HG02870 (cell line): ENCODE measurements around the gene PHKB.
A peak's percentile ranks its signal among the peaks of the same experiment; 100 is the strongest.
"Not testable (repeated sequence)": the region's sequence is repeated elsewhere in the genome, so short reads cannot be mapped to it uniquely, and the experiment has no call there.

ENCODE experiments used
- ATAC-seq: cut with Tn5 transposase; IDR thresholded peaks from one replicate; pipeline ENCODE4 v1.9.1; 2021; ENCODE audit warnings: mild to moderate bottlenecking, moderate library complexity; ENCODE audit not compliant: unreplicated experiment

Gene PHKB

GRCh38 chr16:47499700-47500264 lies 38.7 kb downstream of the PHKB start:
- ATAC-seq, result no peak

GRCh38 chr16:47503936-47504335 lies 42.8 kb downstream of the PHKB start:
- ATAC-seq, result no peak

- ATAC-seq, result no peak
These were observed 43.5 kb downstream of the PHKB start for GRCh38 chr16:47504599-47504998.

DNA sequence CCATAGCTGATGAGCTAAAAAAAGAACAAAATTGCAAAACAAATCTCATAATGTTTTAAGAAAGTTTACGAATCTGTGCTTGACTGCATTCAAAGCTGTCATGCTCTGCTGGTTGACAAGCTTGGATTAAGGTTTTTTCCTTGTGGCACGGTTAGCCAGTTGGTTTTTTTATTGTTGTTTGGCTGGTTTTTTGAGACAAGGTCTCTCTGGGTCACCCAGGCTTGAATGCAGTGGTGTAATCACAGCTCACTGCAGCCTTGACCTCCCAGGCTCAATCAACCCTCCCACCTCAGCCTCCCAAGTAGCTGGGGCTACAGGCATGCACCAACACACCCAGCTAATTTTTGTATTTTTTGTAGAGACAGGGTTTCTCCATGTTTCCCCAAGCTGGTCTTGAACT lies 45.7 kb downstream of the PHKB start:
- ATAC-seq, result no peak

- ATAC-seq, result no peak
These were observed 46.6 kb downstream of the PHKB start for GRCh38 chr16:47507701-47508100.

GRCh38 chr16:47511882-47512281 lies 50.8 kb downstream of the PHKB start:
- ATAC-seq, result no peak

DNA sequence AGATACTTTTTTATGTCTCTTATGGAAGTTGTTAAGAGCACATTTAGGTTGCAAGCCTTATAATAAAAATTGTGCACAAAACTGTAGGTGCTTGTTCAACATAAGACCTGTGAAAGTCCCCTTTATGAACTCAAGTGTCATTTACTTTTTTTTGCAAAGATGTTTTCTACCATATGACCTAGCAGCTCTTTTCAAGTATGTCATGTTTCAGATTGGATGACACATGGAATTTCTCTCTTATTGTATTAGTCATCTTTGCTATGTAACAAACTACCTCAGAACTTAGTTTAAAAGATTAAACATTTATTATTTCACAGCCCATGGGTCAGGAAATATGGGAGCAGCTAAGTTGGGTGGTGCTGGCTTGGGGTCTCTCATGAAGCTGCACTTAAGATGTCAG lies 57.9 kb downstream of the PHKB start:
- no peak for ATAC-seq

DNA sequence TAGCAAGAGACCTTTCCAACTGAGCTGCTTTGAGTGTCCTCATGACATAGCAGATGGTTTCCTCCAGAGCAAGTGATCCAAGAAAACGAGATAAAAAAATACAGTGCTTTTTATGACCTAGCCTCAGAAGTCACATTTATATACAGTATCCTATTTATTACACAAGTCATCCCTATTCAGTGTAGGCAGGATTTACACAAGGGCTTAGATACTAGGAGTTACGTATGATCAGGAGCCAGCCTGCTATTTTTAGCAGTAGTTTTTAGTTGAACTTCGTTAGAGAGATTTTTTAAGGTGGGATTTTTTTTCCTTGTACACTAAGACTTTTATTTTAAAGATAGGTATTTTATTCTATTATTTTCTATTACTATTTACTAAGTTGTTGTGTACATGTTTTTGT lies 58.4 kb downstream of the PHKB start:
- no peak for ATAC-seq

DNA sequence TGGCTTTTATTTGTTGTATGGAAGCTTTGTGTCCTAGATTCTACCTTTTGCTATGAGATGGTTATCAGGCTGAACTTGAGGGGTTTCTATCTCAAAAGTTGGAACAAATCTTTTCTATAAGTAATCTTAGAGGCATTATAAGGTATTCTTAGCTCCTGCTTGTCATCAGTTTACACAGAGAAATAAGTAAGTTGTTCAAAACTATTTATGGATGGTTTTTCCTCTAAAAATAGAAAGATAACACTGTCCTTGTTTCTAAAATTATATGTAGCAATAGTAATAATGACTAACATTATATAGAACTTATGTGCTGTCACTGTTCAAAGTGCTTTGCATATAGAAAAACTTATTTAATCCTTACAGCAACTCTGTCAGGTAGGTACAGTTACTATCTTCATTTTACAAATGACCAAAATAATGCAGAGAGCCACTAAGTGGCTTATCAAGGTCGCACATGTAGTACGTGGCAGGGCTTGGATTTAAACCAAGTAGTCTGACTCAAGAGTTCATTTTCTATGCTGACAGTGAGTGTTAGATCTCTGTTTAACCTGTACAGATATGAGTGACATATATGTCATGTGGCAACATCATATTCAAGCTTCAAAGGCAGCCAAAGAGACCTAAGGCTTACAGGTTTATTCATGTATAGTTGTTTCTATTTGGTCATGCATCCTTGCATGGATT lies 59.0 kb downstream of the PHKB start:
- ATAC-seq, result no peak

GRCh38 chr16:47523342-47524006 lies 62.3 kb downstream of the PHKB start:
- ATAC-seq, result peak; percentile 100

- no peak for ATAC-seq
These were observed 62.9 kb downstream of the PHKB start for GRCh38 chr16:47524007-47524405.

DNA sequence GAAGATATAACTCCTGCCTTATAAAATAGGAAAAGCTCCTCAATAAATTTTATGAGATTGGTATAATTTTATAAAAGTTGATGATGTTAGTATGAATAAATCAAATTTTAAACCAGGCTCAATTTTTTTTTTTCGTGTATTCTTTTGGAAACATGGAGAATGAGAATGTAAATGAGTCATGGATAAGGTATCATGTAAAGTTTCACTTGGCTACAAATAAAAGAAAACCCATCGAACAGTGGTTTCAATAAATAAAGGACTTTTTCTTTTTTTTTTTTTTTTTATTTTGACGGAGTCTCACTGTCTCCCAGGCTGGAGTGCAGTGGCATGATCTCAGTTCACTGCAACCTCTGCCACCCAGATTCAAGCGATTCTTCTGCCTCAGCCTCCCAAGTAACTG lies 67.3 kb downstream of the PHKB start:
- no peak for ATAC-seq

DNA sequence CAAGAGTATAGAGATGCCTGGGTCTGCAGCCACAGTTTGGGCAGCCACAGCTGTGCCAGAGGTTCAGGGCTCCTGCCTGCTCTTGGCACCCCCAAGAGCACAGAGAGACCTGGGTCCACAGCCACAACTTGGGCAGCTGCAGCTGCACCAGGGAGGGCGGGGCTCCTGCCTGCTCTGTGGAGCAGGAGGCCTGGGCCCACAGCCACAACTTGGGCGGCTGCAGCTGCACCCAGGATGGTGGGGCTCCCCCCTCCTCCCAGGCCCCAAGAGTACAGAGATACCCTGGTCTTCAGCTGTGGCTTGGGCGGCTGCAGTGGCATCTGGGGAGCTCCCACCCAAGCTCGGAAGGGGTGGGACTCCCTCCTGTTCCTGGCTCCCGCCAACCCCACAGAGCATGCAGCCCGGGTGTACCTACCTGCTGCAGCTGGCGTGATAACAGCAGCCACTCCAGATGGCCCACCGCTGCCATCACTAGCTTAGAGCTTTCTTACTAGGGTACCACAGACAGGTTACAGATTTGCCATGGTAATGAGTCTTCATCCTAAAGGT lies 72.7 kb downstream of the PHKB start:
- no peak for ATAC-seq

GRCh38 chr16:47538472-47538871 lies 77.3 kb downstream of the PHKB start:
- no peak for ATAC-seq

DNA sequence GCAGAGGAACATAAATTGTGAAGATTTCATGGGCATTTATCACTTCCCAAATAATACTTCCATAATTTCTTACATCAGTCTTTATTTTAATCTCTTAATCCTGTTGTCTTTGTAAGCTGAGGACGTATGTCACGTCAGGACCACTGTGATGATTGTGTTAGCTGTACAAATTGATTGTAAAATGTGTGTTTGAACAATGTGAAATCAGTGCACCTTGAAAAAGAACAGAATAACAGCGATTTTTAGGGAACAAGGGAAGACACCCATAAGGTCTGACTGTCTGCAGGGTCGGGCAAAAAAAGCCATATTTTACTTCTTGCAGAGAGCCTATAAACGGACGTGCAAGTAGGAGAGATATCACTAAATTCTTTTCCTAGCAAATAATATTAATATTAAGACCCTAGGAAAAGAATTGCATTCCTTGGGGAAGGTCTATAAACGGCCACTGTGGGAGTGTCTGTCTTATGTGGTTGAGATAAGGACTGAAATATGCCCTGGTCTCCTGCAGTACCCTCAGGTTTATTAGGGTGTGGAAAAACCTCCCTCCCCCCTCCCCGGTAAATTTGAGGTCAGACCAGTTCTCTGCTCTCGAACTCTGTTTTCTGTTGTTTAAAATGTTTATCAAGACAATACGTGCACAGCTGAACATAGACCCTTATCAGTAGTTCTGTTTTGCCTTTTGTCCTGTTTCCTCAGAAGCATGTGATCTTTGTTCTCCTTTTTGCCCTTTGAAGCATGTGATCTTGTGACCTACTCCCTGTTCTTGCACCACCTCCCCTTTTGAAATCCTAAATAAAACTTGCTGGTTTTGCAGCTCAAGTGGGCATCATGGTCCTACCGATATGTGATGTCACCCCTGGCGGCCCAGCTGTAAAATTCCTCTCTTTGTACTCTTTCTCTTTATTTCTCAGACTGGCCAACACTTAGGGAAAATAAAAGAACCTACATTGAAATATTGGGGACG lies 78.9 kb downstream of the PHKB start:
- ATAC-seq, result not testable (repeated sequence)

- ATAC-seq, result not testable (repeated sequence)
These were observed 80.0 kb downstream of the PHKB start for GRCh38 chr16:47541135-47541534.

GRCh38 chr16:47544255-47544654 lies 83.1 kb downstream of the PHKB start:
- ATAC-seq, result not testable (repeated sequence)

DNA sequence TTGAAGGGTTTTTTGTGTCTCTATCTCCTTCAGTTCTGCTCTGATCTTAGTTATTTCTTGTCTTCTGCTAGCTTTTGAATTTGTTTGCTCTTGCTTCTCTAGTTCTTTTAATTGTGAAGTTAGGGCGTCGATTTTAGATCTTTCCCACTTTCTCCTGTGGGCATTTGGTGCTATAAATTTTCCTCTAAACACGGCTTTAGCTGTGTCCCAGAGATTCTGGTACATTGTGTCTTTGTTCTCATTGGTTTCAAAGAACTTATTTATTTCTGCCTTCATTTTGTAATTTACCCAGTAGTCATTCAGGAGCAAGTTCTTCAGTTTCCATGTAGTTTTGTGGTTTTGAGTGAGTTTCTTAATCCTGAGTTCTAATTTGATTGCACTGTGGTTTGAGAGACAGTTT lies 90.1 kb downstream of the PHKB start:
- ATAC-seq, result not testable (repeated sequence)

DNA sequence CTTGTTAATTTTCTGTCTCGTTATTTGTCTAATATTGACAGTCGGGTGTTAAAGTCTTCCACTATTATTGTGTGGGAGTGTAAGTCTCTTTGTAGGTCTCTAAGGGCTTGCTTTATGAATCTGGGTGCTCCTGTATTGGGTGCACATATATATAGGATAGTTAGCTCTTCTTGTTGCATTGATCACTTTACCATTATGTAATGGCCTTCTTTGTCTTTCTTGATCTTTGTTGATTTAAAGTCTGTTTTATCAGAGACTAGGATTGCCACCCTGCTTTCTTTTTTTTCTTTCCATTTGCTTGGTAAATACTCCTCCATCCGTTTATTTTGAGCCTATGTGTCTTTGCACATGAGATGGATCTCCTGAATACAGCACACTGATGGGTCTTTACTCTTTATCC lies 90.6 kb downstream of the PHKB start:
- ATAC-seq, result not testable (repeated sequence)

- ATAC-seq, result no peak
These were observed 92.9 kb downstream of the PHKB start for GRCh38 chr16:47553853-47554564.
